Smooth muscle cell (in vitro differentiated cells): ENCODE measurements around the gene SV2B. TPM values are rescaled to one million over a fixed set of nuclear protein-coding genes. Genes with fewer than 3 reads are reported as not detected.

Experiments used
- DNase-seq: peaks from one replicate; lab custom pipeline; 2025; ENCODE audit not compliant: unreplicated experiment; lab: John Stamatoyannopoulos, UW
- H2AFZ ChIP-seq: fragments of 200-600 bp; sonication (generic); 2 replicates; pipeline ENCODE4 v1.6.0; 2016; ENCODE audit warnings: antibody characterized with exemption, low read depth, mild to moderate bottlenecking
- H3F3A ChIP-seq: fragments of 200-600 bp; sonication (generic); 2 replicates; pipeline ENCODE4 v1.6.0; 2017; ENCODE audit warnings: antibody characterized with exemption, low read depth
- H3K27ac ChIP-seq: fragments of 200-600 bp; sonication (generic); 2 replicates; pipeline ENCODE4 v1.5.1; 2016; ENCODE audit warnings: low read depth, mild to moderate bottlenecking
- H3K27me3 ChIP-seq: fragments of 200-600 bp; sonication (generic); 2 replicates; pipeline ENCODE4 v1.6.1; 2016; ENCODE audit warnings: low read depth, mild to moderate bottlenecking
- H3K36me3 ChIP-seq: fragments of 200-600 bp; sonication (generic); 2 replicates; pipeline ENCODE4 v1.5.1; 2016; ENCODE audit warnings: low read depth
- H3K4me1 ChIP-seq: fragments of 200-600 bp; sonication (generic); 2 replicates; pipeline ENCODE4 v1.5.1; 2016; ENCODE audit warnings: low read depth
- H3K4me2 ChIP-seq: fragments of 200-600 bp; sonication (generic); 2 replicates; pipeline ENCODE4 v1.6.0; 2016; ENCODE audit warnings: mild to moderate bottlenecking
- H3K4me3 ChIP-seq: fragments of 200-600 bp; sonication (generic); 2 replicates; pipeline ENCODE4 v1.5.1; 2016; ENCODE audit warnings: mild to moderate bottlenecking
- H3K79me2 ChIP-seq: fragments of 200-600 bp; sonication (generic); 2 replicates; pipeline ENCODE4 v1.6.0; 2016; ENCODE audit warnings: low read depth, mild to moderate bottlenecking
- H3K9ac ChIP-seq: fragments of 200-600 bp; sonication (generic); 2 replicates; pipeline ENCODE4 v1.6.0; 2016; ENCODE audit warnings: low read depth
- H3K9me3 ChIP-seq: fragments of 200-600 bp; sonication (generic); replicated peaks from 2 replicates; pipeline ENCODE4 v1.5.1; 2016; ENCODE audit warnings: low read depth
- H4K20me1 ChIP-seq: fragments of 200-600 bp; sonication (generic); 2 replicates; pipeline ENCODE4 v1.6.0; 2016; ENCODE audit warnings: low read depth
- WGBS: methylation state at CpG from one replicate; pipeline ENCODE4 v1.1.7; 2016; ENCODE audit warnings: low lambda C conversion rate; 5-methylcytosine and 5-hydroxymethylcytosine counted together
- polyA plus RNA-seq: library from polyadenylated mRNA; unstranded; fragments of >200 nt; fragmentation: Nextera tagmentation; extraction: Ambion mirVana; gene quantifications from 2 replicates; pipeline ENCODE4 v1.2.1, GENCODE V29; 2016
- total RNA-seq: library from RNA; depleted of rRNA; stranded (reverse); fragments of >200 nt; gene quantifications from 2 replicates; pipeline ENCODE4 v1.2.3, GENCODE V29; 2014
- TF ChIP-seq, protein P1 (sequence below): fragments of 200-600 bp; sonication (generic); IDR thresholded peaks from 2 replicates; pipeline ENCODE4 v1.5.1; 2017; ENCODE audit warnings: borderline replicate concordance, mild to moderate bottlenecking, antibody characterized with exemption; ENCODE audit not compliant: insufficient read depth, poor library complexity, severe bottlenecking

Gene SV2B
- total and polyA plus RNA-seq, 2 experiments from 2014 or later: not detected

DNA sequence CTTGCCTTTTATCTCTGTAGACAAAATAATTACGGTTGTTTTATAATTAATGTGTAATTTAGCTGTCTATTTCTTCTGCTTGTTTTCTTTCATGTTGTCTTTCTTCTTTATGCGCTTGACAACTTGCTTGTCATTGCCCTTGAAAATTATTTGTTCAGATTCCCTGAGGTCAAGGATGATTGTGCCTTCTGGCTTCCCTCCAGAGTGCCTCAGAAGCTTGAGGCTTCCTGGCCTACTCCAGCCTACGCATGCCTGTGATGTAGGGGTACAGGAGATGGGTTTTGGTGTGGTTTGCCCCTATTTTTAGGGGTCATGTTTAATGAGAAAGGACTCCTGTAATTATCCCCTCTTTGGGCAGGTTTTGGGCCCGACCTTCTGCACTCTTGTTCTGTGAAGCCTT is 231.5 kb downstream of the SV2B start:
- H2AFZ ChIP-seq: no peak overlapping the region
- H3K9me3 ChIP-seq: no peaks in the 10 kb centered on the region
- H3K79me2 ChIP-seq: no peaks in the 10 kb centered on the region
- H3K36me3 ChIP-seq: no peaks in the 10 kb centered on the region
- no peak for DNase-seq
- H3K27me3 ChIP-seq: peaks cover 3% of the 10 kb centered on the region
- no peak overlapping the region for H3K4me2 ChIP-seq
- no peak overlapping the region for H3K9ac ChIP-seq
- no peak overlapping the region for H3K27ac ChIP-seq
- no peak overlapping the region for H3K4me3 ChIP-seq
- no peaks in the 10 kb centered on the region for H3K4me1 ChIP-seq
- WGBS: 97% methylated on average over 4 of the region's 4 CpGs
- no peaks in the 10 kb centered on the region for H4K20me1 ChIP-seq
- H3F3A ChIP-seq: no peaks in the 10 kb centered on the region
- TF ChIP-seq, protein P1, sequence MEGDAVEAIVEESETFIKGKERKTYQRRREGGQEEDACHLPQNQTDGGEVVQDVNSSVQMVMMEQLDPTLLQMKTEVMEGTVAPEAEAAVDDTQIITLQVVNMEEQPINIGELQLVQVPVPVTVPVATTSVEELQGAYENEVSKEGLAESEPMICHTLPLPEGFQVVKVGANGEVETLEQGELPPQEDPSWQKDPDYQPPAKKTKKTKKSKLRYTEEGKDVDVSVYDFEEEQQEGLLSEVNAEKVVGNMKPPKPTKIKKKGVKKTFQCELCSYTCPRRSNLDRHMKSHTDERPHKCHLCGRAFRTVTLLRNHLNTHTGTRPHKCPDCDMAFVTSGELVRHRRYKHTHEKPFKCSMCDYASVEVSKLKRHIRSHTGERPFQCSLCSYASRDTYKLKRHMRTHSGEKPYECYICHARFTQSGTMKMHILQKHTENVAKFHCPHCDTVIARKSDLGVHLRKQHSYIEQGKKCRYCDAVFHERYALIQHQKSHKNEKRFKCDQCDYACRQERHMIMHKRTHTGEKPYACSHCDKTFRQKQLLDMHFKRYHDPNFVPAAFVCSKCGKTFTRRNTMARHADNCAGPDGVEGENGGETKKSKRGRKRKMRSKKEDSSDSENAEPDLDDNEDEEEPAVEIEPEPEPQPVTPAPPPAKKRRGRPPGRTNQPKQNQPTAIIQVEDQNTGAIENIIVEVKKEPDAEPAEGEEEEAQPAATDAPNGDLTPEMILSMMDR: no peak

DNA sequence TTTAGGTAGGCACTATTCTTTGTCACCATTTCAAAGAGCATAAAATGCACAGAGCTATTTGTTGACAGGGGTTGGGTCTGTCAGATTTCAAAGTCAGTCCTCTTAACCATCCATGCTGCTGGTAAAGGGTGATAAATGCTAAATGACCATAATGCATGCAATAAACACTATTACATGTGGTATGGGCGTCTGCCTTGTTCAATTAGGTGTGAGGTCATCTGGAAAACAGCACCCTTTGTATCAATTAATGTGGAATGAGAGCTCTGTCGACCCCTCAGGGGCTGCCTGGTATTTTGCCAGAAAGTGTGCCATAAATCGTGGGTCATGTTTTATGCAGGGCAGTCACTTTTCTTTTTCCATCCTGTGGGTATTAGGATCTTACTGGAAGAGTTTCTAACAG is 235.6 kb downstream of the SV2B start:
- peaks cover 7% of the 10 kb centered on the region for H3K27me3 ChIP-seq
- no peaks in the 10 kb centered on the region for H3K36me3 ChIP-seq
- no peaks in the 10 kb centered on the region for H4K20me1 ChIP-seq
- DNase-seq: no peak
- no peaks in the 10 kb centered on the region for H3K9me3 ChIP-seq
- no peak overlapping the region for H2AFZ ChIP-seq
- H3K4me1 ChIP-seq: no peaks in the 10 kb centered on the region
- H3K4me2 ChIP-seq: no peak overlapping the region
- H3K4me3 ChIP-seq: no peak overlapping the region
- TF ChIP-seq, protein P1: no peak
- H3K9ac ChIP-seq: no peak overlapping the region
- no peaks in the 10 kb centered on the region for H3K79me2 ChIP-seq
- 63% methylated on average over 3 of the region's 3 CpGs for WGBS
- H3F3A ChIP-seq: no peaks in the 10 kb centered on the region
- no peak overlapping the region for H3K27ac ChIP-seq

DNA sequence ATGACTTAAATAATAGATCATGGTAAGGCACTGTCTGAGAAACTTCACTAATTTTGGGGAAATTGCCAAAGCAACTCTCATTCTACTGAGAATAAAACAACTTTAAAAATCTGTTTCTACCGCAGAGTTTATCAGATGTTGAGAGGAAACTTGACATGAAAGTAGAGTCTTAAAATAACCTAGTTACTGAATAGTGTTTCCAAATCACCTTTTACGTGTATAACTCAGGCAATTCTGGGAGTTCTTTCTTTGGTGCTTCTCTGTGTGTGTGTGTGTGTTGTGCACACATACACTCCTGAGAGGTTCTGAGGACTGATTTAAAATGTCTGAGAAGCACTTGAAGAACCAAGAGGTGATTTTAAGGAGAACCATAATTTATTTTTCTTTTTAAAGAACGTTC is 236.6 kb downstream of the SV2B start:
- H4K20me1 ChIP-seq: no peaks in the 10 kb centered on the region
- no peaks in the 10 kb centered on the region for H3F3A ChIP-seq
- no peaks in the 10 kb centered on the region for H3K9me3 ChIP-seq
- H3K4me1 ChIP-seq: no peaks in the 10 kb centered on the region
- 85% methylated on average over 3 of the region's 3 CpGs for WGBS
- DNase-seq: no peak
- no peak overlapping the region for H2AFZ ChIP-seq
- no peak overlapping the region for H3K4me2 ChIP-seq
- H3K27me3 ChIP-seq: peaks cover 10% of the 10 kb centered on the region
- no peaks in the 10 kb centered on the region for H3K79me2 ChIP-seq
- H3K9ac ChIP-seq: no peak overlapping the region
- no peak overlapping the region for H3K27ac ChIP-seq
- TF ChIP-seq, protein P1: no peak
- no peak overlapping the region for H3K4me3 ChIP-seq
- no peaks in the 10 kb centered on the region for H3K36me3 ChIP-seq

DNA sequence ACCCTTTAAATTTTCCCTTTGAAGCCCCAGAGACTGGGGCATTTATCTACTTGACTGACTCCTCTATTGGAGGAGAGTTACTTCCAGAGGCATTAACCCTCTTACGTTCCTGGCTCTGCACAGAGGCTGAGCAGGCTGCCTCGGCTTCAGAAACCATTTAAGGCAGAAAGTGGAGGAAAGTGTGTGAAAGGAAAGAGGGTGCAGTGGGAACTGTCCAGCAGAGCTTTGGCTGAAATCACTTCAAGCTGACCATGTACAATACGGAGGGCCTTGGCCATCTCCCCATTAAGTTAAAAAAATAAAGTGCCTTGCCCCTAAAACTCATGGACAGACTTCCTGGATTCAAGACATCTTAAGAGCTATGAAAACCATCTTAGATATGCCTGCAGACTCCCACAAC is 238.7 kb downstream of the SV2B start:
- Histone ChIP-seq H2AFZ (no peak overlapping the region), H3K4me2 (no peak overlapping the region), H3K9ac (no peak overlapping the region), H3K4me1 (no peaks in the 10 kb centered on the region), H3K27ac (no peak overlapping the region), H4K20me1 (no peaks in the 10 kb centered on the region), H3K4me3 (no peak overlapping the region), H3K79me2 (no peaks in the 10 kb centered on the region), H3K9me3 (no peaks in the 10 kb centered on the region), H3K36me3 (no peaks in the 10 kb centered on the region), H3K27me3 (peaks cover 10% of the 10 kb centered on the region), H3F3A (no peaks in the 10 kb centered on the region)
- 41% methylated on average over 3 of the region's 3 CpGs for WGBS
- no peak for DNase-seq
- TF ChIP-seq, protein P1: no peak
